B cell (primary cell): Measurements from ENCODE around the gene PRICKLE2.

ENCODE experiments used
- EZH2 ChIP-seq: IDR thresholded peaks from 2 replicates; pipeline ENCODE4 v1.6.1; 2012; ENCODE audit warnings: borderline replicate concordance, low read depth, mild to moderate bottlenecking, moderate library complexity, low read length; ENCODE audit not compliant: insufficient read depth, poor library complexity, severe bottlenecking
- TF ChIP-seq, protein P1 (sequence below): fragments of 200-600 bp; IDR thresholded peaks from one replicate; pipeline ENCODE4 v1.8.0; 2022; ENCODE audit warnings: antibody characterized with exemption, mild to moderate bottlenecking

DNA sequence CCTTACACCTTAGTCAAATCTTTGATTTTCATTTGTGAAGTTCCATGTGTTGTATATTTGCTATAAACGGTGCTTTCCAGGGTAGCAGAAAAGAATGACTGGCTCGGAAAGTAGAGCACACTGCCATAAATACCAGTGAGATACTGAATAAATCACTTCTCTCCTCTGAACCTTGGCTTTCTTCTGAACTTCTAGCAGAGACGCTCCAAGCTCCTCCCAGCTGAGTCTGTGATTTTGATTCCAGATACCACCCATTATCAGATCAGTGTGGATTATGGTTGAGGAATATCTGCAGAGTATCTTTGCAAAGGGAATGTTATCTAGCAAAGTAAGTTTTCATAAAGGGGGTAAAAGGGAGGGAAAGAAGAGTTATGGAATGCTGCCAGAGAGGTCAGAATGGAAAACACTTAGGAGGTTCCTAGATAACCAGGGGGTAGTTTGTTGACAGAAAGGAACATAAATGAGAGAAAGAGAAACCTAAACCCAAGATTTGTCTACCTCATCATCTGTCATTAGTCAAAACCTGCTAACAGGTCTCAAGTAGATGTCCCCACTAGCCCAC is 103.4 kb downstream of the PRICKLE2 start:
- TF ChIP-seq, protein P1, sequence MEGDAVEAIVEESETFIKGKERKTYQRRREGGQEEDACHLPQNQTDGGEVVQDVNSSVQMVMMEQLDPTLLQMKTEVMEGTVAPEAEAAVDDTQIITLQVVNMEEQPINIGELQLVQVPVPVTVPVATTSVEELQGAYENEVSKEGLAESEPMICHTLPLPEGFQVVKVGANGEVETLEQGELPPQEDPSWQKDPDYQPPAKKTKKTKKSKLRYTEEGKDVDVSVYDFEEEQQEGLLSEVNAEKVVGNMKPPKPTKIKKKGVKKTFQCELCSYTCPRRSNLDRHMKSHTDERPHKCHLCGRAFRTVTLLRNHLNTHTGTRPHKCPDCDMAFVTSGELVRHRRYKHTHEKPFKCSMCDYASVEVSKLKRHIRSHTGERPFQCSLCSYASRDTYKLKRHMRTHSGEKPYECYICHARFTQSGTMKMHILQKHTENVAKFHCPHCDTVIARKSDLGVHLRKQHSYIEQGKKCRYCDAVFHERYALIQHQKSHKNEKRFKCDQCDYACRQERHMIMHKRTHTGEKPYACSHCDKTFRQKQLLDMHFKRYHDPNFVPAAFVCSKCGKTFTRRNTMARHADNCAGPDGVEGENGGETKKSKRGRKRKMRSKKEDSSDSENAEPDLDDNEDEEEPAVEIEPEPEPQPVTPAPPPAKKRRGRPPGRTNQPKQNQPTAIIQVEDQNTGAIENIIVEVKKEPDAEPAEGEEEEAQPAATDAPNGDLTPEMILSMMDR, result no peak
- TF ChIP-seq EZH2, result no peak
